ENCODE data around the gene BTBD7.
"Not testable (repeated sequence)": the region's sequence is repeated elsewhere in the genome, so short reads cannot be mapped to it uniquely, and the experiment has no call there.

The BTBD7 gene

DNA sequence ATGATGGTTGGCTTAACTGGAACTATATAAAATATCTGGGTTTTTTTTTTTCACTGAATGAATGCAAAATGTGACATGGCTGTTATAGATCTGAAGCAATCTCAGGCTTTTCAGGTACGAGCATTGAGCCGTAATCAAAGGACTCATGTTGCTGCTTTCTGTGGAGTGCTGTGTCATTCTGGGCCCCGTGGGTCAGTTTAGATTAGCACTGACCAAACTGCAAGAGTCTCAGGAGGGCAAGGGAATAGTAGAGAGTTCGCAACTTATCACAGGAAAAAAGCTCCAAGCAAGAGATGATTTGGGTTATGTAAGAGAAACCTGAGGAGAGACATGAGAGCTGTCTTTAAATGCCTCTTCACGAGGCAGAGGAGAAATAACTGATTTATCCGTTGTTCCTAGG, 66.7 kb downstream of the BTBD7 start:
- Histone ChIP-seq H3K27ac (ENCODE audit: low read length) (no peak overlapping the region), H3K27me3 (ENCODE audit: insufficient read depth, low read length) (no peaks in the 10 kb centered on the region), H3K4me1 (ENCODE audit: insufficient read depth, low read length) (no peaks in the 10 kb centered on the region), H3K9me3 (ENCODE audit: insufficient read depth, low read depth, low read length) (no peaks in the 10 kb centered on the region), H3K4me3 (ENCODE audit: low read length) (no peak overlapping the region), H3K36me3 (ENCODE audit: insufficient read depth, low read depth, low read length) (peaks cover 24% of the 10 kb centered on the region), H3K9ac (ENCODE audit: low read depth, low read length) (no peak overlapping the region)

GRCh38 chr14:93263416-93263815, 69.4 kb downstream of the BTBD7 start:
- no peaks in the 10 kb centered on the region for H3K27me3 ChIP-seq (ENCODE audit: insufficient read depth, low read length)
- no peak overlapping the region for H3K9ac ChIP-seq (ENCODE audit: low read depth, low read length)
- H3K4me3 ChIP-seq (ENCODE audit: low read length), result no peak overlapping the region
- no peak overlapping the region for H3K27ac ChIP-seq (ENCODE audit: low read length)
- H3K4me1 ChIP-seq (ENCODE audit: insufficient read depth, low read length), result no peaks in the 10 kb centered on the region
- H3K9me3 ChIP-seq (ENCODE audit: insufficient read depth, low read depth, low read length), result no peaks in the 10 kb centered on the region
- H3K36me3 ChIP-seq (ENCODE audit: insufficient read depth, low read depth, low read length), result peaks cover 31% of the 10 kb centered on the region

GRCh38 chr14:93262446-93262845, 70.4 kb downstream of the BTBD7 start:
- H3K9ac ChIP-seq (ENCODE audit: low read depth, low read length), result no peak overlapping the region
- no peaks in the 10 kb centered on the region for H3K9me3 ChIP-seq (ENCODE audit: insufficient read depth, low read depth, low read length)
- H3K27me3 ChIP-seq (ENCODE audit: insufficient read depth, low read length), result no peaks in the 10 kb centered on the region
- H3K36me3 ChIP-seq (ENCODE audit: insufficient read depth, low read depth, low read length), result peaks cover 37% of the 10 kb centered on the region
- H3K4me1 ChIP-seq (ENCODE audit: insufficient read depth, low read length), result no peaks in the 10 kb centered on the region
- H3K27ac ChIP-seq (ENCODE audit: low read length), result no peak overlapping the region
- H3K4me3 ChIP-seq (ENCODE audit: low read length), result no peak overlapping the region

DNA sequence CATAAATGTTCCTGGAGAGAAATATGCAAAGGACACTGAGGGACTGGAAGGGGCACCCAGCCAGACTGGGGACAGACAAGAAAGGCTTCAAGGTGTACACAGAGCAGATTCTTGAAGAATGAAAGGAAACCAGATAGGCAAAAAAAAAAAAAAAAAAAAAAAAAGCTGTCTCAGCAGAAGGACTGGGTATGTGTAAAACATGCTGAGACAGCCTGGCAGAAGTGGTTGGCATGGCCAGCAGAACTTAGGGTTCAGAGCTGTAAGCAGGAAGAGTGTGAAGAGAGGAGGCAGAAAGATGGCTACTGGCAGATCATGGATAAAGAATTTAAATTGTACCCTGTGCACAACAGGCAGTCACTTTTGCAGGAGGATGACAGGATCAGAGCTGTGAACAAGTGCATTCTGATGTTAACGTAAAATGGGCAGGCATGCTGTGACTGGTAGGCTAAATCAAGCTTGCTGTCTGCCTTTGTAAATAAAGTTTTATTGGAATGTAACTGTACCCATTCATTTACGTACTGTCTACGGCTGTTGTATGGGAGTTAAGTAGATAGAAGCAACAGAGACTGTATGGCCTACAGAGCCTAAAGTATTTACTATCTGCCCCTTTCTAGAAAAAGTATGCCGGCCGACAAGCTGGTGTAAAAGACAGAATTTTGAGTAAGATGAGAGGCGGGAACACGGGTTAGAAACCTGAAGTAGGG, 83.6 kb downstream of the BTBD7 start:
- H3K27ac ChIP-seq (ENCODE audit: low read length), result no peak overlapping the region
- no peaks in the 10 kb centered on the region for H3K4me1 ChIP-seq (ENCODE audit: insufficient read depth, low read length)

DNA sequence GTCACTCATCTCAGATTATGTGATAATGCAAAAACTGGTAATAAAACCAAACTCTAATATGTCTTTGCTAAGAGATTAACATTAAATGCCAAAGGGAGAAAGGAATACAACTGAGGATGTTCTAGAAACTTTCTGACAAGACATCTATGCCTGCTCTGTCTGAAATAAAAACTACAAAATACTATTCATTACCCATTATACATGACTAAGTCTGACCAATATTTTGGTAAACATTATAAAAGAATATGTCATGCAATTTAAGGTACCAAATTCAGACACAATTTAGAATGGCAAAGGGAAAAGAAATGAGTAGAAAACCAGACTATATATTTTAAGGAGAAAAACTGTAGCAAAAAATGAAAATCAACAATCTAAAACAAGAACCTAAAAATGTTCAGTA, 86.3 kb downstream of the BTBD7 start:
- Histone ChIP-seq H3K27ac (ENCODE audit: low read length) (no peak overlapping the region), H3K27me3 (ENCODE audit: insufficient read depth, low read length) (no peaks in the 10 kb centered on the region), H3K36me3 (ENCODE audit: insufficient read depth, low read depth, low read length) (peaks cover 68% of the 10 kb centered on the region), H3K9me3 (ENCODE audit: insufficient read depth, low read depth, low read length) (no peaks in the 10 kb centered on the region), H3K4me3 (ENCODE audit: low read length) (no peak overlapping the region), H3K4me1 (ENCODE audit: insufficient read depth, low read length) (no peaks in the 10 kb centered on the region), H3K9ac (ENCODE audit: low read depth, low read length) (no peak overlapping the region)

More for the DNA sequence above, 83.6 kb downstream of the BTBD7 start:
- H3K4me3 ChIP-seq (ENCODE audit: low read length), result no peak overlapping the region
- peaks cover 62% of the 10 kb centered on the region for H3K36me3 ChIP-seq (ENCODE audit: insufficient read depth, low read depth, low read length)
- no peak overlapping the region for H3K9ac ChIP-seq (ENCODE audit: low read depth, low read length)
- no peaks in the 10 kb centered on the region for H3K27me3 ChIP-seq (ENCODE audit: insufficient read depth, low read length)
- no peaks in the 10 kb centered on the region for H3K9me3 ChIP-seq (ENCODE audit: insufficient read depth, low read depth, low read length)

DNA sequence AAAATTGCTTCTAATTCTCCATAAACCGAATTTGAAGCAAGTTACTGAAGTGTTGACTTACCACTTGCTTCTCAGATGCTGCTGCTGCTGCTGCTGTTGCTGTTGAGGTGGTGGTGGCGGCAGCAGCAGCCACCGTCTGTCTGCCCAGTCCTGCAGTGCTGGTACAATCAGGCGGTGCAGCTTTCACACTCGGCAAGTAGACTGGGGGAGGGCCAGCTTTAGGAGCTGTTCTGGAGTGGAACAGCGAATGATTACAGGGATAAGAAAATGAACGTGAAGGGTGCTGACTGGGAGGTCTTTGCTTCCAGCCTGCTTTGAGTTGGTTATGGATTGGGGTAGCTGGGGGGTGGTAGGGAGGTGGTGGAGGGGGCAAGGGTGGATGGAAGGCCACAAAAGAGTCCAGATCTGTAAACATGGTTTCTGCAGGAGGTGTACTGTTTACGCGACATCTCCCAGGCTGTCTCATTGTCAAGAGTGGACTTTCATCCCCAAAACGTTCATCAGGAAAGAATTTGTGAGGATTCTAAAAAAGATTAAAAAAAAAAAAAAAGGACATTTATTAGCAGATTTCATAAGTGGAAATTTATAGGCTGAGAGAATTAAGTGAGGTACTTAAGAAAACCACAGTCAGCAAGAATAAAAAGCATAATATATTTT, 86.9 kb downstream of the BTBD7 start:
- Histone ChIP-seq H3K9me3 (ENCODE audit: insufficient read depth, low read depth, low read length) (no peaks in the 10 kb centered on the region), H3K9ac (ENCODE audit: low read depth, low read length) (no peak overlapping the region), H3K4me3 (ENCODE audit: low read length) (no peak overlapping the region), H3K4me1 (ENCODE audit: insufficient read depth, low read length) (no peaks in the 10 kb centered on the region), H3K36me3 (ENCODE audit: insufficient read depth, low read depth, low read length) (peaks cover 65% of the 10 kb centered on the region), H3K27ac (ENCODE audit: low read length) (no peak overlapping the region), H3K27me3 (ENCODE audit: insufficient read depth, low read length) (no peaks in the 10 kb centered on the region)

DNA sequence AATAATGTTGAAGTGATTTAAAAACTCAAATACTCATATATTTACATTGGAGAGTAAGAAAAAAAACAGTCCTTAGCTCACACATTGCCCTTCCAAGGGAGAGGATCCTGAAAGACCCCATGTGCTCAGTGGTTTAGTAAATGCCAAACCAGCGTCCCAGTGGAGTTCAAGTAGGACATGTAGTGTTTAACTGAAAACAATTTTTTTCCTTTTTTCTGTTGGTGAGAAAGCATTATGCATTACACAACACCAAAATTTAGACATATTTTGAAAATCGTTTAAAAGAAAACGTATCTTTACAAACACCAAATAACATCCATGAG, 92.2 kb downstream of the BTBD7 start:
- H3K27ac ChIP-seq (ENCODE audit: low read length), result no peak overlapping the region
- H3K27me3 ChIP-seq (ENCODE audit: insufficient read depth, low read length), result no peaks in the 10 kb centered on the region
- no peaks in the 10 kb centered on the region for H3K4me1 ChIP-seq (ENCODE audit: insufficient read depth, low read length)
- H3K9ac ChIP-seq (ENCODE audit: low read depth, low read length), result no peak overlapping the region
- H3K36me3 ChIP-seq (ENCODE audit: insufficient read depth, low read depth, low read length), result peaks cover 45% of the 10 kb centered on the region
- H3K9me3 ChIP-seq (ENCODE audit: insufficient read depth, low read depth, low read length), result no peaks in the 10 kb centered on the region
- H3K4me3 ChIP-seq (ENCODE audit: low read length), result no peak overlapping the region

DNA sequence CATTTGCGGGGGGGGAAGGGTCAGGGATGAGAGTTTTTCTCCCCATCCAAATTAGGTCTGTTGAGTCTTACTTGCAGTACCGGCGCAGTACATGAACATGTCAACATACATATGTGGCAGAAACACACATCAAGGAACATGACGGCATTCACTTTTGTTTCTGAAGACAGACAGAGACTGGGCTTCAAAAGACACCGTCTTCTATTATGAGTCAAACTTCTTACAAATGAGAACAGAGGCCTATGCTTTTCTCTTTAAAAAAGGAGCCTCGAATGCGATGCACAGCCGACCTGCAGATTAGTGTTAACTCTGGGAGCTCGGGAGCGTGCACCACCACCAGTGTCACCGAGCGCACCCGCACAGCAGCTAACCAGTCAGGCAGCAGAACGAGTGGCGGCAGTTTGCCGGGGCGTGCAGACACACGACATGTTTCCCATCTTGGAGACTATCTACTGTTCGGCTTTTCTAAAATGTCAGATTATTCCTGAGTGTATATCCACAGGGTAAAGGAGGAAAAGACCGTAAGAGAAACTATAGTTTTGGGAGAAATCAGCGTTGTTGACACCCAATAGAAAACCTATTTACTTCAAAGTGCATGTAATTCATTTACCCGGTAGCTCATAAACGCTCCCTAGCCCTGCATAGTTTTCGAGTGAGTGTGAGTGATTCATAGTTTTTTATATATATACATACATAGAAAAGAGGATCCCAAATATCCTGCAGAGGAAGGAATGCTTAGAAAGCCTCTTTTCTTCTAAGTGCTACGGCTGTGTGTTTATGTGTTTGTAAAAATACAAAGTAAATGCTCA, 92.8 kb downstream of the BTBD7 start:
- no peak overlapping the region for H3K27ac ChIP-seq (ENCODE audit: low read length)
- no peak overlapping the region for H3K4me3 ChIP-seq (ENCODE audit: low read length)
- peaks cover 39% of the 10 kb centered on the region for H3K36me3 ChIP-seq (ENCODE audit: insufficient read depth, low read depth, low read length)
- no peaks in the 10 kb centered on the region for H3K9me3 ChIP-seq (ENCODE audit: insufficient read depth, low read depth, low read length)
- no peaks in the 10 kb centered on the region for H3K27me3 ChIP-seq (ENCODE audit: insufficient read depth, low read length)
- H3K4me1 ChIP-seq (ENCODE audit: insufficient read depth, low read length), result no peaks in the 10 kb centered on the region
- no peak overlapping the region for H3K9ac ChIP-seq (ENCODE audit: low read depth, low read length)

DNA sequence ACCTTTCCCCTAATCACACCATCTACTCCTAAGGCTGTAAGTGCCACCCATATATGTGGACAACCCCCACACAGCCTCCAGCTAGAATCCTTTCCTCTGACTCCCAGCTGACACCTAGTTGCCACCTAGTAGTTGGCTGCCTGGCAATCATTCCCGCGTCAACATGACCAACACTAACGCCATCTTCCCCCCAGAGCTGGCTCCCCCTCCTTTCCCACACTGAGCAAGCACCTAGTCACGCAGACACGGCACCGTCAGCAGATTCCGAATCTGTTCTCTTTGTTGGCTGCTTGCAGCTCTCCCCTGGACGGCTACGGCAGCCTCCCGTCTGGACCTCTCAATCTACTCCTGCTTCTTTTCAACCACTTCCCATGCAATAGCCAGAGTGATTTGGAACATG, 98.0 kb downstream of the BTBD7 start:
- no peaks in the 10 kb centered on the region for H3K4me1 ChIP-seq (ENCODE audit: insufficient read depth, low read length)
- H3K36me3 ChIP-seq (ENCODE audit: insufficient read depth, low read depth, low read length), result no peaks in the 10 kb centered on the region
- no peaks in the 10 kb centered on the region for H3K9me3 ChIP-seq (ENCODE audit: insufficient read depth, low read depth, low read length)
- H3K27me3 ChIP-seq (ENCODE audit: insufficient read depth, low read length), result no peaks in the 10 kb centered on the region
- H3K27ac ChIP-seq (ENCODE audit: low read length), result no peak overlapping the region
- H3K9ac ChIP-seq (ENCODE audit: low read depth, low read length), result no peak overlapping the region
- no peak overlapping the region for H3K4me3 ChIP-seq (ENCODE audit: low read length)

DNA sequence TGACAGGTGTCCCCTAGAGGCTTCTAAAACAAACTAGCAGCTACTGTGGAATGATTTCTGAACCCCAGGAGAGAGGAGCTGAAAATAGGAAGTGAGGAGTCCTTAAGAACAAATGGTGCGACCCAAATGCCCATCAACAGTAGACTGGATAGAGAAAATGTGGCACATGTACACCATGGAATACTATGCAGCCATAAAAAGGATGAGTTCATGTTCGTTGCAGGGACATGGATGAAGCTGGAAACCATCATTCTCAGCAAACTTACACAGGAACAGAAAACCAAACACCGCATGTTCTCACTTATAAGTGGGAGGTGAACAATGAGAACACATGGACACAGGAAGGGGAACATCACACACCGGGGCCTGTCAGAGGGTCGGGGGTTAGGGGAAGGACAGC, 99.8 kb downstream of the BTBD7 start:
- H3K4me3 ChIP-seq (ENCODE audit: low read length); H3K9me3 ChIP-seq (ENCODE audit: insufficient read depth, low read depth, low read length); H3K4me1 ChIP-seq (ENCODE audit: insufficient read depth, low read length); H3K9ac ChIP-seq (ENCODE audit: low read depth, low read length); H3K27me3 ChIP-seq (ENCODE audit: insufficient read depth, low read length); H3K27ac ChIP-seq (ENCODE audit: low read length): not testable (repeated sequence)
- peaks cover 10% of the 10 kb centered on the region for H3K36me3 ChIP-seq (ENCODE audit: insufficient read depth, low read depth, low read length)

- Histone ChIP-seq H3K4me1 (ENCODE audit: insufficient read depth, low read length) (no peaks in the 10 kb centered on the region), H3K27ac (ENCODE audit: low read length) (no peak overlapping the region), H3K27me3 (ENCODE audit: insufficient read depth, low read length) (no peaks in the 10 kb centered on the region), H3K4me3 (ENCODE audit: low read length) (no peak overlapping the region), H3K9ac (ENCODE audit: low read depth, low read length) (no peak overlapping the region), H3K9me3 (ENCODE audit: insufficient read depth, low read depth, low read length) (no peaks in the 10 kb centered on the region), H3K36me3 (ENCODE audit: insufficient read depth, low read depth, low read length) (peaks cover 19% of the 10 kb centered on the region)
Observed at GRCh38 chr14:93232159-93232558, 100.7 kb downstream of the BTBD7 start.

Measured in iPS-20b (cell line).